HCT116 (cell line): ENCODE measurements around the gene PLCXD3. TPM values are rescaled to one million over a fixed set of nuclear protein-coding genes. Genes with fewer than 3 reads are reported as not detected.

ENCODE experiments used
- ATAC-seq: fragments of 200-7000 bp; cut with Tn5 transposase; 2 replicates; pipeline ENCODE4 v1.9.1; 2020; ENCODE audit warnings: mild to moderate bottlenecking, moderate library complexity
- BruUV-seq: library from RNA; stranded (reverse); fragments of 400-500 nt; replicated peaks from 2 replicates; lab custom pipeline; 2021; lab: Mats Ljungman, UMichigan
- CTCF ChIA-PET: fragments of 300-600 bp; sonication (Branson Sonifier 250); formaldehyde crosslinking; loops from one replicate; lab custom pipeline; 2021; ENCODE audit warnings: antibody characterized with exemption; lab: Charles Lee
- POLR2A ChIA-PET: fragments of 300-600, 350-600 bp; sonication (Branson Sonifier 250); formaldehyde crosslinking; loops from one replicate; lab custom pipeline; 2021; ENCODE audit warnings: antibody characterized with exemption; lab: Charles Lee
- RAD21 ChIA-PET, 2 experiments: fragments of 300-600 bp; sonication (Branson Sonifier 250); formaldehyde crosslinking; loops; one replicate each; lab custom pipeline; 2023; ENCODE audit warnings: low total read pairs in 2 of 2; ENCODE audit not compliant: uncharacterized antibody in 2 of 2, unreplicated experiment in 2 of 2, low non-redundant PET in 1 of 2; lab: Charles Lee
- DNase-seq: peaks from one replicate; pipeline ENCODE4 v3.0.0-alpha.2; 2010; ENCODE audit warnings: low read depth, low spot score
- H2AFZ ChIP-seq: fragments of 200-600 bp; shearing (Covaris generic), sonication (generic); 2 replicates; pipeline ENCODE4 v1.6.1; 2017; ENCODE audit warnings: low read depth, mixed run types, mixed read lengths, antibody characterized with exemption, low read length; ENCODE audit not compliant: poor library complexity, severe bottlenecking
- H3K27ac ChIP-seq: 2 replicates; pipeline ENCODE4 v1.5.1; 2012; ENCODE audit warnings: low read depth, low read length
- H3K27me3 ChIP-seq: fragments of 200-600 bp; sonication (generic); 2 replicates; pipeline ENCODE4 v1.6.1; 2016; ENCODE audit warnings: mixed run types, low read length, mixed read lengths; ENCODE audit not compliant: insufficient read depth
- H3K36me3 ChIP-seq, 2 experiments: fragments of 200-500 bp in 1 of 2; fragments of 200-600 bp in 1 of 2; sonication (Bioruptor generic) in 1 of 2; sonication (generic) in 1 of 2; 2 replicates each; pipeline versions ENCODE4 v1.5.1 to v1.6.1; 2014 to 2016; ENCODE audit warnings: low read length in 2 of 2, inconsistent platforms in 1 of 2, mixed read lengths in 1 of 2, mixed run types in 1 of 2; ENCODE audit not compliant: insufficient read depth in 2 of 2, control insufficient read depth in 1 of 2
- H3K4me1 ChIP-seq, 2 experiments: fragments of 200-600 bp in 1 of 2; sonication (generic) in 1 of 2; 2 replicates each; pipeline versions ENCODE4 v1.5.1 to v1.6.1; 2012 to 2017; ENCODE audit warnings: low read length in 2 of 2, inconsistent platforms in 1 of 2, mild to moderate bottlenecking in 1 of 2, mixed read lengths in 1 of 2, mixed run types in 1 of 2, moderate library complexity in 1 of 2; ENCODE audit not compliant: insufficient read depth in 2 of 2, control insufficient read depth in 1 of 2
- H3K4me2 ChIP-seq: fragments of 200-600 bp; sonication (generic); 2 replicates; pipeline ENCODE4 v1.6.1; 2017; ENCODE audit warnings: mixed run types, low read length, mixed read lengths
- H3K4me3 ChIP-seq, 2 experiments: fragments of 200-600 bp in 1 of 2; sonication (generic) in 1 of 2; replicated peaks in 1 of 2; 2 replicates each; pipeline ENCODE4 v1.5.1; 2011 to 2016; ENCODE audit warnings: low read length in 2 of 2, control low read depth in 1 of 2, low read depth in 1 of 2, mild to moderate bottlenecking in 1 of 2, mixed read lengths in 1 of 2, mixed run types in 1 of 2
- H3K79me2 ChIP-seq: fragments of 200-600 bp; sonication (generic); 2 replicates; pipeline ENCODE4 v1.6.1; 2017; ENCODE audit warnings: mild to moderate bottlenecking, mixed run types, low read length, moderate library complexity, mixed read lengths; ENCODE audit not compliant: insufficient read depth
- H3K9ac ChIP-seq: fragments of 200-600 bp; sonication (generic); 2 replicates; pipeline ENCODE4 v1.6.1; 2016; ENCODE audit warnings: low read length, mixed read lengths
- H3K9me2 ChIP-seq: fragments of 200-600 bp; sonication (generic), shearing (Covaris generic); 2 replicates; pipeline ENCODE4 v1.6.1; 2017; ENCODE audit warnings: mixed run types, mild to moderate bottlenecking, moderate library complexity; ENCODE audit not compliant: insufficient read depth
- H3K9me3 ChIP-seq, 2 experiments: fragments of 200-500 bp in 1 of 2; fragments of 200-600 bp in 1 of 2; sonication (Bioruptor generic) in 1 of 2; sonication (generic) in 1 of 2; 2 replicates each; pipeline ENCODE4 v1.6.1; 2014 to 2017; ENCODE audit warnings: low read length in 2 of 2, mixed read lengths in 2 of 2, inconsistent platforms in 1 of 2, low read depth in 1 of 2, mild to moderate bottlenecking in 1 of 2, mixed run types in 1 of 2, moderate library complexity in 1 of 2; ENCODE audit not compliant: control insufficient read depth in 1 of 2, insufficient read depth in 1 of 2
- H4K20me1 ChIP-seq: fragments of 200-600 bp; sonication (generic), shearing (Covaris generic); 2 replicates; pipeline ENCODE4 v1.6.1; 2017; ENCODE audit warnings: mixed run types, mild to moderate bottlenecking, moderate library complexity; ENCODE audit not compliant: insufficient read depth
- ATF3 ChIP-seq: IDR thresholded peaks from 2 replicates; pipeline ENCODE4 v1.6.1; 2012
- CBX3 ChIP-seq: IDR thresholded peaks from 2 replicates; pipeline ENCODE4 v1.6.1; 2012; ENCODE audit warnings: low read depth
- CEBPB ChIP-seq: IDR thresholded peaks from 2 replicates; pipeline ENCODE4 v1.6.1; 2012; ENCODE audit warnings: low read depth
- EGR1 ChIP-seq: IDR thresholded peaks from 2 replicates; pipeline ENCODE4 v1.6.1; 2012; ENCODE audit warnings: low read depth
- ELF1 ChIP-seq: IDR thresholded peaks from 2 replicates; pipeline ENCODE4 v1.6.1; 2012; ENCODE audit warnings: low read depth, borderline replicate concordance
- EZH2 ChIP-seq: fragments of 200-600 bp; sonication (generic); IDR thresholded peaks from 2 replicates; pipeline ENCODE4 v1.6.1; 2017; ENCODE audit warnings: antibody characterized with exemption, mixed run types
- EZH2phosphoT487 ChIP-seq: fragments of 200-600 bp; IDR thresholded peaks from 2 replicates; pipeline ENCODE4 v1.6.1; 2018; ENCODE audit warnings: antibody characterized with exemption, borderline replicate concordance
- FOSL1 ChIP-seq: IDR thresholded peaks from 2 replicates; pipeline ENCODE4 v1.6.1; 2012; ENCODE audit warnings: low read depth
- JUND ChIP-seq: IDR thresholded peaks from 2 replicates; pipeline ENCODE4 v1.6.1; 2012
- MAX ChIP-seq: IDR thresholded peaks from 2 replicates; pipeline ENCODE4 v1.6.1; 2012
- SIN3A ChIP-seq: IDR thresholded peaks from 2 replicates; pipeline ENCODE4 v1.6.1; 2012; ENCODE audit warnings: low read depth
- SP1 ChIP-seq: IDR thresholded peaks from 2 replicates; pipeline ENCODE4 v1.6.1; 2012; ENCODE audit warnings: low read depth
- SRF ChIP-seq: IDR thresholded peaks from 2 replicates; pipeline ENCODE4 v1.6.1; 2012; ENCODE audit warnings: low read depth
- TCF7L2 ChIP-seq: IDR thresholded peaks from 2 replicates; pipeline ENCODE4 v1.7.0; 2011; ENCODE audit warnings: borderline replicate concordance, inconsistent platforms; ENCODE audit not compliant: insufficient read depth, insufficient read length; ENCODE audit errors: extremely low read depth
- YY1 ChIP-seq: IDR thresholded peaks from 2 replicates; pipeline ENCODE4 v1.6.1; 2011; ENCODE audit warnings: low read length, low read depth, moderate library complexity, mild to moderate bottlenecking; ENCODE audit not compliant: insufficient replicate concordance; ENCODE audit errors: extremely low read depth
- ZBTB33 ChIP-seq: IDR thresholded peaks from 2 replicates; pipeline ENCODE4 v1.6.1; 2011; ENCODE audit warnings: mild to moderate bottlenecking, low read length, moderate library complexity; ENCODE audit not compliant: insufficient replicate concordance; ENCODE audit errors: extremely low read depth
- ZFX ChIP-seq: fragments of 450-650 bp; IDR thresholded peaks from 2 replicates; pipeline ENCODE4 v1.6.1; 2017
- ZNF274 ChIP-seq: fragments of 200-500 bp; sonication (Bioruptor generic); IDR thresholded peaks from 2 replicates; pipeline ENCODE4 v1.6.1; 2014; ENCODE audit warnings: mild to moderate bottlenecking, low read depth, low read length, inconsistent platforms
- intact Hi-C: fragments of 100-400 bp; cut with micrococcal nuclease; formaldehyde crosslinking; loops from 2 replicates; pipeline ENCODE4 v1.10.0; 2022
- total RNA-seq: library from RNA; stranded (reverse); gene quantifications from one replicate; pipeline ENCODE4 v1.2.1, GENCODE V29; 2021; ENCODE audit not compliant: unreplicated experiment

Gene PLCXD3
- total RNA-seq, 1 experiment from 2014 or later: not detected

- CTCF ChIA-PET: interaction anchor here (1.3 kb wide), 1 partner anchor 19 kb away, joined by 4 read pairs; no protein-coding TSS in a partner anchor
- BruUV-seq: no TSS peak
- H3K27ac ChIP-seq: no peak overlapping the region
- H3K36me3 ChIP-seq: no peaks in the 10 kb centered on the region
- no peak overlapping the region for H3K4me3 ChIP-seq
- no peak overlapping the region for H2AFZ ChIP-seq
- intact Hi-C loops: no loop called here
- H3K79me2 ChIP-seq: no peaks in the 10 kb centered on the region
- H3K9me3 ChIP-seq: no peaks in the 10 kb centered on the region
- TF ChIP-seq YY1 (no peak), CBX3 (no peak), JUND (no peak), MAX (no peak), ZBTB33 (no peak), ATF3 (no peak), TCF7L2 (no peak), FOSL1 (no peak), SP1 (no peak), ZFX (no peak), SRF (no peak), SIN3A (no peak), ELF1 (no peak), CEBPB (no peak), EGR1 (no peak), ZNF274 (no peak), EZH2phosphoT487 (no peak), EZH2 (no peak)
- no peaks in the 10 kb centered on the region for H3K4me1 ChIP-seq
- RAD21 ChIA-PET: no interaction called here
- H4K20me1 ChIP-seq: no peaks in the 10 kb centered on the region
- H3K27me3 ChIP-seq: no peaks in the 10 kb centered on the region
- H3K9me2 ChIP-seq: no peaks in the 10 kb centered on the region
- ATAC-seq (no peak), DNase-seq (no peak)
- POLR2A ChIA-PET: no interaction called here
- no peak overlapping the region for H3K9ac ChIP-seq
- no peak overlapping the region for H3K4me2 ChIP-seq
Observed at GRCh38 chr5:41432481-41433253, 77.7 kb downstream of the PLCXD3 start.
